ENCODE data around the gene MRPL14. TPM values are rescaled to one million over a fixed set of nuclear protein-coding genes. Genes with fewer than 3 reads are reported as not detected.

MRPL14 gene
- total RNA-seq, 1 experiment from 2014 or later: 69.6 TPM

DNA sequence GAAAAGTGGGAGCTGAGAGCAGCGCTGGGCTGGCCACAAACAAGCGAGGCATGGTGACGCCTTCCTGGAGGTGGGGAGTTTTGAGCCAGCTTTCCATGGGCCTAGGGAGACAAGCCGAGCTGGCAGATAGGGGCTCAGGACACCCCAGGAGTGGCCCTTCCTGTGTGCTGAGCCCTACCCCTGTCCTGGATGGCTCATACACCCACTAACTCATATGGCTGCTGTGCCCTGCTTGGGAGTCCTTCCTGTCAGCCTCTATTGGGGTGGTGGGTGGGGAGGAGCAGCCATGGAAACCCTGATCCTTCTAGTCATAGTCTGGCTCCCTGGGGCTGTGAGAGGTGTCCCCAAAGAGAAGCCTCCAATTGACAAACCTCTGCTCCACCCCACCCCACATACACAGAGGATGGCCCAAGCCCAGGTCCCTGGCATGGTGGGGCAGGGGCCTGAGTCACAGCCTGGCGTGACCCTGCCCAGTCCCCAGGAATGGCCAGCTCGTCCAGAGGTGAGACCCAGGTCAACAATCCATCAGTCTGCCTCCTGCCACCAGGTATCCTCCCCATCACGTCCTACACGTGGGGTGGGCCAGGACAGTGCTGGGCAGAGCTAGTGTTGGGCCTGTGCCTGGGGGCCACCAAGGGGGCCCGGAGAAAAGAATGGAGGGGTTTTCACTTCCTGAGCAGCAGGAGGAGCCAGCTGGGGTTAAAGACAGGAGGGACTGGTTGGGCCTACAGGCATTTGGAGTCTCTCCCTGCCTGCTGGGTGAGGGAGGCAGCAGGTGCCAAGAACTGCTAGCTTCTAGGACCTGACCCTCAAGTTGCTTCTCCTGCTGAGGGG lies 52.2 kb downstream of the MRPL14 start:
- H4K20me1 ChIP-seq (ENCODE audit: insufficient read depth): no peaks in the 10 kb centered on the region
- H2AFZ ChIP-seq (ENCODE audit: low read depth, low read length, poor library complexity, severe bottlenecking): no peak overlapping the region
- peak overlapping the region; percentile 45; the same call in 1 of the 2 replicates for H3K9ac ChIP-seq (ENCODE audit: low read length)
- H3K9me2 ChIP-seq (ENCODE audit: insufficient read depth): no peaks in the 10 kb centered on the region
- ChIA-PET CTCF (interaction anchor here (0.9 to 5.3 kb wide), 15 partner anchors 10 to 406 kb away, joined by 3 to 51 read pairs (median 4); partner anchors contain the start of gene VEGFA), POLR2A (interaction anchor here (1.6 to 4.0 kb wide), 3 partner anchors 10 to 305 kb away, joined by 4 to 17 read pairs (median 6); partner anchors contain the start of gene VEGFA), RAD21 (ENCODE audit: low non-redundant PET in 1 of 2, low total read pairs in 2 of 2, uncharacterized antibody in 2 of 2, unreplicated experiment in 2 of 2) (interaction anchor here (1.2 to 3.4 kb wide), 3 partner anchors 64 to 306 kb away, joined by 4 to 11 read pairs (median 7); partner anchors contain the start of gene VEGFA (in 1 of the 2))
- TF ChIP-seq POLR2A (IDR thresholded peaks at IDR 0.05; ENCODE audit: borderline replicate concordance, extremely low read depth, insufficient read depth, insufficient read length): peak; percentile 5
- no peak for TF ChIP-seq FOSL1 (IDR thresholded peaks at IDR 0.05; ENCODE audit: low read depth)
- peak overlapping the region; percentile 94 for H3K4me2 ChIP-seq (ENCODE audit: low read length)
- BruUV-seq (replicated peaks): no TSS peak
- H3K27ac ChIP-seq (ENCODE audit: low read depth, low read length): peak overlapping the region; percentile 31; the same call in 1 of the 2 replicates
- no peak for DNase-seq (ENCODE audit: low read depth, low spot score)
- intact Hi-C loops (cut with micrococcal nuclease): loop anchor here (1.0 to 10.0 kb wide), 5 partner anchors 74 to 351 kb away; no protein-coding TSS in a partner anchor
- no peaks in the 10 kb centered on the region for H3K9me3 ChIP-seq (ENCODE audit: control insufficient read depth in 1 of 2, insufficient read depth in 1 of 2, low read depth in 1 of 2, low read length in 2 of 2)
- H3K4me1 ChIP-seq (ENCODE audit: control insufficient read depth in 1 of 2, insufficient read depth in 2 of 2, low read length in 2 of 2): peaks cover 16 to 37% of the 10 kb centered on the region in 2 experiments
- H3K4me3 ChIP-seq (replicated peaks in 1 of 2; ENCODE audit: low read depth in 1 of 2, low read length in 2 of 2): no peak overlapping the region
- ATAC-seq: peak; percentile 15
- no peaks in the 10 kb centered on the region for H3K79me2 ChIP-seq (ENCODE audit: insufficient read depth, low read length)
- H3K27me3 ChIP-seq (ENCODE audit: insufficient read depth, low read length): no peaks in the 10 kb centered on the region
- no peaks in the 10 kb centered on the region for H3K36me3 ChIP-seq (ENCODE audit: control insufficient read depth in 1 of 2, insufficient read depth in 2 of 2, low read length in 2 of 2)

DNA sequence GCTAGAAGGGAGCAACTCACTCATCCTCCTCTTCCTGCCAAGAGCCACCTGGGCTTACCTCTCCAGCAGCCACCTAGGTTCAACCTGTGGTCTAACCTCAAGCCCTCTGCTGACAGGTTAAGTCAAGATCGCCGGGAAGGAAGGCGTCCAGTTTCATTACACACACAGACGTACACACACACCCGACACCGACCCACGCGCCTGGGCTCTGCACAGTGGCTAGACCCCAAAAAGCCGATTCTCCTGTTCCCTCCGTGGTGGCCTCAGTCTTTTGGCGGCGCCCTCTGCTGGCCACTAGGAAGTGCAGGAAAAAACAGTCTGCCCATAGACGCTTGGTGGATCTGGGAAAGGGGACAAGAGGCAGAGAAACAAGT lies 52.8 kb downstream of the MRPL14 start:
- Histone ChIP-seq H3K4me3 (replicated peaks in 1 of 2; ENCODE audit: low read depth in 1 of 2, low read length in 2 of 2) (peak overlapping the region; percentile 38 to 59), H3K36me3 (ENCODE audit: control insufficient read depth in 1 of 2, insufficient read depth in 2 of 2, low read length in 2 of 2) (no peaks in the 10 kb centered on the region), H3K9ac (ENCODE audit: low read length) (peak overlapping the region; percentile 45; the same call in 1 of the 2 replicates), H3K27me3 (ENCODE audit: insufficient read depth, low read length) (no peaks in the 10 kb centered on the region), H4K20me1 (ENCODE audit: insufficient read depth) (no peaks in the 10 kb centered on the region), H3K9me3 (ENCODE audit: control insufficient read depth in 1 of 2, insufficient read depth in 1 of 2, low read depth in 1 of 2, low read length in 2 of 2) (no peaks in the 10 kb centered on the region), H2AFZ (ENCODE audit: low read depth, low read length, poor library complexity, severe bottlenecking) (no peak overlapping the region), H3K79me2 (ENCODE audit: insufficient read depth, low read length) (no peaks in the 10 kb centered on the region), H3K4me1 (ENCODE audit: control insufficient read depth in 1 of 2, insufficient read depth in 2 of 2, low read length in 2 of 2) (peaks cover 16 to 35% of the 10 kb centered on the region in 2 experiments), H3K27ac (ENCODE audit: low read depth, low read length) (peak overlapping the region; percentile 31; the same call in 1 of the 2 replicates), H3K4me2 (ENCODE audit: low read length) (peak overlapping the region; percentile 94), H3K9me2 (ENCODE audit: insufficient read depth) (no peaks in the 10 kb centered on the region)
- CTCF ChIA-PET: interaction anchor here (1.0 to 5.3 kb wide), 14 partner anchors 11 to 406 kb away, joined by 3 to 51 read pairs (median 4); partner anchors contain the start of gene VEGFA
- no TSS peak for BruUV-seq (replicated peaks)
- RAD21 ChIA-PET (ENCODE audit: low non-redundant PET in 1 of 2, low total read pairs in 2 of 2, uncharacterized antibody in 2 of 2, unreplicated experiment in 2 of 2): interaction anchor here (0.7 to 3.4 kb wide), 5 partner anchors 41 to 305 kb away, joined by 3 to 11 read pairs (median 4); partner anchors contain the start of gene VEGFA (in 1 of the 2)
- POLR2A ChIA-PET: interaction anchor here (0.9 to 4.0 kb wide), 5 partner anchors 9 to 305 kb away, joined by 3 to 17 read pairs (median 5); partner anchors contain the start of gene VEGFA
- ATAC-seq: peak; percentile 72
- intact Hi-C loops (cut with micrococcal nuclease): loop anchor here (1.0 to 10.0 kb wide), 5 partner anchors 74 to 350 kb away; no protein-coding TSS in a partner anchor
- DNase-seq (ENCODE audit: low read depth, low spot score): no peak
- TF ChIP-seq JUND (IDR thresholded peaks at IDR 0.05) (no peak), POLR2AphosphoS5 (IDR thresholded peaks at IDR 0.05; ENCODE audit: low read depth, low read length) (no peak), POLR2A (IDR thresholded peaks at IDR 0.05; ENCODE audit: borderline replicate concordance, extremely low read depth, insufficient read depth, insufficient read length) (peak; percentile 7), YY1 (IDR thresholded peaks at IDR 0.05; ENCODE audit: extremely low read depth, insufficient replicate concordance, low read depth, low read length) (peak; percentile 58), SP1 (IDR thresholded peaks at IDR 0.05; ENCODE audit: low read depth) (no peak), ATF3 (IDR thresholded peaks at IDR 0.05) (no peak), EGR1 (IDR thresholded peaks at IDR 0.05; ENCODE audit: low read depth) (no peak), CBX3 (IDR thresholded peaks at IDR 0.05; ENCODE audit: low read depth) (no peak), CEBPB (IDR thresholded peaks at IDR 0.05; ENCODE audit: low read depth) (no peak), ZNF274 (IDR thresholded peaks at IDR 0.05; ENCODE audit: low read depth, low read length) (no peak)
- TF ChIP-seq, protein P1, sequence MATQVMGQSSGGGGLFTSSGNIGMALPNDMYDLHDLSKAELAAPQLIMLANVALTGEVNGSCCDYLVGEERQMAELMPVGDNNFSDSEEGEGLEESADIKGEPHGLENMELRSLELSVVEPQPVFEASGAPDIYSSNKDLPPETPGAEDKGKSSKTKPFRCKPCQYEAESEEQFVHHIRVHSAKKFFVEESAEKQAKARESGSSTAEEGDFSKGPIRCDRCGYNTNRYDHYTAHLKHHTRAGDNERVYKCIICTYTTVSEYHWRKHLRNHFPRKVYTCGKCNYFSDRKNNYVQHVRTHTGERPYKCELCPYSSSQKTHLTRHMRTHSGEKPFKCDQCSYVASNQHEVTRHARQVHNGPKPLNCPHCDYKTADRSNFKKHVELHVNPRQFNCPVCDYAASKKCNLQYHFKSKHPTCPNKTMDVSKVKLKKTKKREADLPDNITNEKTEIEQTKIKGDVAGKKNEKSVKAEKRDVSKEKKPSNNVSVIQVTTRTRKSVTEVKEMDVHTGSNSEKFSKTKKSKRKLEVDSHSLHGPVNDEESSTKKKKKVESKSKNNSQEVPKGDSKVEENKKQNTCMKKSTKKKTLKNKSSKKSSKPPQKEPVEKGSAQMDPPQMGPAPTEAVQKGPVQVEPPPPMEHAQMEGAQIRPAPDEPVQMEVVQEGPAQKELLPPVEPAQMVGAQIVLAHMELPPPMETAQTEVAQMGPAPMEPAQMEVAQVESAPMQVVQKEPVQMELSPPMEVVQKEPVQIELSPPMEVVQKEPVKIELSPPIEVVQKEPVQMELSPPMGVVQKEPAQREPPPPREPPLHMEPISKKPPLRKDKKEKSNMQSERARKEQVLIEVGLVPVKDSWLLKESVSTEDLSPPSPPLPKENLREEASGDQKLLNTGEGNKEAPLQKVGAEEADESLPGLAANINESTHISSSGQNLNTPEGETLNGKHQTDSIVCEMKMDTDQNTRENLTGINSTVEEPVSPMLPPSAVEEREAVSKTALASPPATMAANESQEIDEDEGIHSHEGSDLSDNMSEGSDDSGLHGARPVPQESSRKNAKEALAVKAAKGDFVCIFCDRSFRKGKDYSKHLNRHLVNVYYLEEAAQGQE (IDR thresholded peaks at IDR 0.05; ENCODE audit: low read depth): no peak

Data from HCT116 (cell line).